ENCODE results near the gene KREMEN1. TPM values are rescaled to one million over a fixed set of nuclear protein-coding genes. Genes with fewer than 3 reads are reported as not detected.

KREMEN1 gene
- total RNA-seq, 1 experiment from 2014 or later: 31.9 TPM

GRCh38 chr22:29149841-29150555 lies 77.2 kb downstream of the KREMEN1 start (continued):
- no peak for TF ChIP-seq POLR2AphosphoS5 (IDR thresholded peaks at IDR 0.05; ENCODE audit: low read depth, low read length)

- Histone ChIP-seq H2AFZ (ENCODE audit: low read depth, low read length, poor library complexity, severe bottlenecking) (no peak overlapping the region), H3K4me3 (replicated peaks in 1 of 2; ENCODE audit: low read depth in 1 of 2, low read length in 2 of 2) (no peak overlapping the region), H3K27me3 (ENCODE audit: insufficient read depth, low read length) (no peaks in the 10 kb centered on the region), H3K9me3 (ENCODE audit: control insufficient read depth in 1 of 2, insufficient read depth in 1 of 2, low read depth in 1 of 2, low read length in 2 of 2) (no peaks in the 10 kb centered on the region), H3K27ac (ENCODE audit: low read depth, low read length) (no peak overlapping the region), H3K9me2 (ENCODE audit: insufficient read depth) (no peaks in the 10 kb centered on the region), H3K36me3 (ENCODE audit: control insufficient read depth in 1 of 2, insufficient read depth in 2 of 2, low read length in 2 of 2) (no peaks in the 10 kb centered on the region), H3K4me1 (ENCODE audit: control insufficient read depth in 1 of 2, insufficient read depth in 2 of 2, low read length in 2 of 2) (peaks cover 6 to 12% of the 10 kb centered on the region in 2 experiments; a peak in 2 of 4 replicates), H4K20me1 (ENCODE audit: insufficient read depth) (no peaks in the 10 kb centered on the region), H3K9ac (ENCODE audit: low read length) (no peak overlapping the region), H3K4me2 (ENCODE audit: low read length) (no peak overlapping the region), H3K79me2 (ENCODE audit: insufficient read depth, low read length) (no peaks in the 10 kb centered on the region)
- no peak for ATAC-seq
- CTCF ChIA-PET: no interaction called here
- DNase-seq (ENCODE audit: low read depth, low spot score): no peak
- POLR2A ChIA-PET: no interaction called here
- intact Hi-C loops (cut with micrococcal nuclease): loop anchor here (5.0 to 10.0 kb wide), 3 partner anchors 94 to 353 kb away; no protein-coding TSS in a partner anchor
- TF ChIP-seq MAX (IDR thresholded peaks at IDR 0.05) (no peak), REST (IDR thresholded peaks at IDR 0.05; ENCODE audit: low read depth) (no peak), EZH2phosphoT487 (IDR thresholded peaks at IDR 0.05; ENCODE audit: borderline replicate concordance) (no peak), CBX3 (IDR thresholded peaks at IDR 0.05; ENCODE audit: low read depth) (no peak), CTCF (IDR thresholded peaks at IDR 0.05 in 2 of 3, conservative IDR thresholded peaks at IDR 0.05 in 1 of 3; ENCODE audit: borderline replicate concordance in 1 of 3, insufficient read depth in 1 of 3, low read depth in 2 of 3, low read length in 2 of 3) (no peak), YY1 (IDR thresholded peaks at IDR 0.05; ENCODE audit: extremely low read depth, insufficient replicate concordance, low read depth, low read length) (no peak), SIN3A (IDR thresholded peaks at IDR 0.05; ENCODE audit: low read depth) (no peak), SP1 (IDR thresholded peaks at IDR 0.05; ENCODE audit: low read depth) (no peak), CEBPB (IDR thresholded peaks at IDR 0.05; ENCODE audit: low read depth) (no peak), FOSL1 (IDR thresholded peaks at IDR 0.05; ENCODE audit: low read depth) (no peak), POLR2AphosphoS5 (IDR thresholded peaks at IDR 0.05; ENCODE audit: low read depth, low read length) (no peak), ATF3 (IDR thresholded peaks at IDR 0.05) (no peak), EZH2 (IDR thresholded peaks at IDR 0.05) (no peak), RAD21 (IDR thresholded peaks at IDR 0.05; ENCODE audit: low read depth) (no peak), ZNF274 (IDR thresholded peaks at IDR 0.05; ENCODE audit: low read depth, low read length) (no peak)
- RAD21 ChIA-PET (ENCODE audit: low non-redundant PET in 1 of 2, low total read pairs in 2 of 2, uncharacterized antibody in 2 of 2, unreplicated experiment in 2 of 2): no interaction called here
- BruUV-seq (replicated peaks): no TSS peak
Measured at GRCh38 chr22:29150701-29151100, 77.9 kb downstream of the KREMEN1 start.
